Measurements from ENCODE around the gene DCTN1. TPM values are rescaled to one million over a fixed set of nuclear protein-coding genes. Genes with fewer than 3 reads are reported as not detected.

Gene DCTN1
- polyA plus RNA-seq, 2 of the 4 experiments (the other 2 are of a cell fraction) = 95.1 to 106 TPM

DNA sequence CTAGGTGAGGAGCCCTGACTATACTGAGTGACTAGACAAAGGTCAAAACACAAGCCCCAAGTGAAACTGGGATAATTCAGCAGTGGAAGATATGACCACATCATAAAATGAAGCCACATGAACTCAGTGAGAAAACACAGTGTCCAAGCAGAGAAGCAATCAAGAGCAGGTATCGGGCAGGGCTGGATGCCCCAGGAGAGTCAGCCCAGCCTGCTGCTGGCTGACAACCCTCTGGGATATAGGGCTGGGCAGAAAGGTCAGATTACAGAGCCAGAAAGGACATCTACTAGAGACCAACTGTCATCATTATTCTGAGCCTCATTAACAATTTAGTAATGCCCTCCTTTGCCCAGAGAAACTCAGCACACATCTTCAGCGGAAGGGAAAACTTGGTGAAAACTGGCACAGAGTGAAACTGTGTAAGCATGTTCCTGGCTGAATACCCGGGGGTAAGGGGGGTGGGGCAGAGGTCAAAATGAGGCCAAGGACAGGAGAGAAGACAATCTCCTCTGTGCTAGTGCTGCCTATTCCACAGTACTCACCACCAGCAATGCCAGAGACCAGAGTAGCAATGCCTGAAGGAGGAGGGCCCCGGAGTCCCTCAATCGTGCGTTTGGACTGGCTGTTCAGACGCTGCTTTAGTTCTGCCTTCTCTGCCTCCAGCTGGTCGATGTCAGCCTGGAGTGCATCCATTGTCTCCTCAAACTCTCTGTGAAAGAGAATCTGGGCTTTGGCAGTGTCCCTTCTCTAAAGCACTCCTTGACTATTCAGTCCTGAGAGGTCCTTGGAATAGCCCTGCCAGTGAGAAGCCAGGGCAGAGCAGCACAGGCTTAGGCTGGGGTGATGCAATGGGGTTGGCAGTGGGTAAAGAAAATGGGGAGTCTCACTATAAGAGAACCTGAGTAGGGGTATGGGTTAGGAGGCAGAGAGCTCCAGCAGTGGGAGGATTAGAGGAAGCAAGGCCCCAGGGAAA is 15.3 kb downstream of the DCTN1 start (continued):
- no peak for TF ChIP-seq GATA3 (IDR thresholded peaks at IDR 0.05; ENCODE audit: borderline replicate concordance)
- no peak for TF ChIP-seq ZNF302 (CRISPR knock-in tag; IDR thresholded peaks at IDR 0.05)

DNA sequence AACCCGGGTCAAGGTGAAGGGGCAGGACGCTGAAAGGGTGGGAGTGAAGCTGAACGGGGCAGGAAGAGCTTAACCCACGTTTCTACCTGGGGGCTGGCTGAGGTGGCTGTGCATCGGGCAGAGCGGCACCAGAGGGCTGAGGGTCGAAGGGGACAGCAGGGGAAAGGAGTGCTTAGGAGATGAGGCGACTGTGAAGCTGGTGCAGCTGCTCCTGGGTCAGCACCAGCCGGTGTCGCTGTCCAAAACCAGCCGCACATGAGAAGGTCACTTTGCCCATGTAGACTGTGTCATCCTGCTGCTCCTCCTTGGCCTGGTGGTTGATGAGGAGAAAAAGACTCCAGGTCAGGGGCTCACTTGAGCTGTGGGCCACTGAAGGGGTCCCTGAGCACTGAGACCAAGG is 18.8 kb downstream of the DCTN1 start:
- FAIRE-seq (no peak), DNase-seq (ENCODE audit: low read depth in 1 of 2, low spot score in 1 of 2) (no peak), ATAC-seq (no peak)
- CTCF ChIA-PET = interaction anchor here (0.6 to 1.8 kb wide), 6 partner anchors 9 to 112 kb away, joined by 3 to 8 read pairs (median 6); no protein-coding TSS in a partner anchor
- no peak for TF ChIP-seq CTCF (IDR thresholded peaks at IDR 0.05)
- no peak for TF ChIP-seq EHMT2 (IDR thresholded peaks at IDR 0.05; ENCODE audit: low read depth)
- TF ChIP-seq NPAS2 (CRISPR knock-in tag; IDR thresholded peaks at IDR 0.05; ENCODE audit: borderline replicate concordance) = no peak
- no peak for TF ChIP-seq PHF8 (IDR thresholded peaks at IDR 0.05; ENCODE audit: borderline replicate concordance, low read depth)
- no peak for TF ChIP-seq POLR2A (IDR thresholded peaks at IDR 0.05; ENCODE audit: low read length)
- TF ChIP-seq ZNF302 (CRISPR knock-in tag; IDR thresholded peaks at IDR 0.05) = no peak
- TF ChIP-seq EHF (CRISPR knock-in tag; IDR thresholded peaks at IDR 0.05) = no peak
- no peak for TF ChIP-seq RFX5 (IDR thresholded peaks at IDR 0.05)
- Histone ChIP-seq H3K4me3 (no peak overlapping the region), H3K27ac (no peak overlapping the region), H3K4me2 (no peak overlapping the region), H3K4me1 (no peaks in the 10 kb centered on the region), H3K9me3 (no peaks in the 10 kb centered on the region)
- POLR2A ChIA-PET = no interaction called here
- 89% methylated on average over 11 of the region's 11 CpGs for WGBS (ENCODE audit: missing lambda C conversion rate)

DNA sequence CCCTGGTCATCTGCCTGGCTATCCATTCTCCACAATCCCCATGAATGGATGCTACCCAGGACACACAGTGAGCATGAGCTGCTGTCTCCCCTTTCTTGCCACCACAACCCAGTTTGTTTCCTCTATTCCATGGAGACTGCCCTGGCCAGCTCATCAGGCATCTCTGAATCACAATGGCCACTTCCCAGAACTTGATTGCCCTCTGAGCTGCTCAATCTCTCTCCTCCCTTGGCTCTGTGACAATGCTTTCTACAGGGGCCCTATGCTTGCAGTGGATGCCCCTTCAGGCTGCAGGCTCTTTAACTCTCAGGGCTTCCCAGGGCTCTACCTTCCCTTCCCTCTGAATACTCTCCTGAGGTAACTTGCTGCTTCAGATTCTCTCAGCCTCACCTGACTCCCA is 22.5 kb downstream of the DCTN1 start:
- no peak for DNase-seq (ENCODE audit: low read depth in 1 of 2, low spot score in 1 of 2)
- FAIRE-seq = no peak
- no peak for ATAC-seq
- ChIA-PET CTCF (interaction anchor here (1.1 to 3.3 kb wide), 5 partner anchors 9 to 42 kb away, joined by 3 to 22 read pairs (median 4); no protein-coding TSS in a partner anchor), POLR2A (no interaction called here)
- no peaks in the 10 kb centered on the region for H3K4me1 ChIP-seq
- H3K9me3 ChIP-seq = no peaks in the 10 kb centered on the region
- H3K27ac ChIP-seq = no peak overlapping the region
- TF ChIP-seq HMGXB4 (CRISPR knock-in tag; IDR thresholded peaks at IDR 0.05; ENCODE audit: borderline replicate concordance) (no peak), MAFK (IDR thresholded peaks at IDR 0.05; ENCODE audit: partially characterized antibody) (no peak), BHLHE40 (IDR thresholded peaks at IDR 0.05; ENCODE audit: low read depth, low read length) (no peak), EHMT2 (IDR thresholded peaks at IDR 0.05; ENCODE audit: low read depth) (no peak), CBX8 (IDR thresholded peaks at IDR 0.05) (no peak), ESRRA (IDR thresholded peaks at IDR 0.05; ENCODE audit: borderline replicate concordance, low read length) (no peak), CEBPB (IDR thresholded peaks at IDR 0.05) (no peak), GATA3 (IDR thresholded peaks at IDR 0.05; ENCODE audit: borderline replicate concordance) (no peak), POLR2A (IDR thresholded peaks at IDR 0.05; ENCODE audit: low read length) (no peak), SREBF2 (IDR thresholded peaks at IDR 0.05) (no peak), ZNF302 (CRISPR knock-in tag; IDR thresholded peaks at IDR 0.05) (no peak), KDM5A (IDR thresholded peaks at IDR 0.05) (no peak), ZFP36 (IDR thresholded peaks at IDR 0.05; ENCODE audit: borderline replicate concordance, partially characterized antibody) (no peak), HOXB13 (CRISPR knock-in tag; IDR thresholded peaks at IDR 0.05; ENCODE audit: low read depth) (no peak), SMC3 (IDR thresholded peaks at IDR 0.05) (no peak)
- TF ChIP-seq, protein P1, sequence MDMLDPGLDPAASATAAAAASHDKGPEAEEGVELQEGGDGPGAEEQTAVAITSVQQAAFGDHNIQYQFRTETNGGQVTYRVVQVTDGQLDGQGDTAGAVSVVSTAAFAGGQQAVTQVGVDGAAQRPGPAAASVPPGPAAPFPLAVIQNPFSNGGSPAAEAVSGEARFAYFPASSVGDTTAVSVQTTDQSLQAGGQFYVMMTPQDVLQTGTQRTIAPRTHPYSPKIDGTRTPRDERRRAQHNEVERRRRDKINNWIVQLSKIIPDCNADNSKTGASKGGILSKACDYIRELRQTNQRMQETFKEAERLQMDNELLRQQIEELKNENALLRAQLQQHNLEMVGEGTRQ (IDR thresholded peaks at IDR 0.05) = no peak
- TF ChIP-seq, protein P2, sequence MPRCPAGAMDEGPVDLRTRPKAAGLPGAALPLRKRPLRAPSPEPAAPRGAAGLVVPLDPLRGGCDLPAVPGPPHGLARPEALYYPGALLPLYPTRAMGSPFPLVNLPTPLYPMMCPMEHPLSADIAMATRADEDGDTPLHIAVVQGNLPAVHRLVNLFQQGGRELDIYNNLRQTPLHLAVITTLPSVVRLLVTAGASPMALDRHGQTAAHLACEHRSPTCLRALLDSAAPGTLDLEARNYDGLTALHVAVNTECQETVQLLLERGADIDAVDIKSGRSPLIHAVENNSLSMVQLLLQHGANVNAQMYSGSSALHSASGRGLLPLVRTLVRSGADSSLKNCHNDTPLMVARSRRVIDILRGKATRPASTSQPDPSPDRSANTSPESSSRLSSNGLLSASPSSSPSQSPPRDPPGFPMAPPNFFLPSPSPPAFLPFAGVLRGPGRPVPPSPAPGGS (IDR thresholded peaks at IDR 0.05) = no peak
- no peak overlapping the region for H3K4me3 ChIP-seq
- no peak overlapping the region for H3K4me2 ChIP-seq

All from A549 (cell line).